NCI-H1694 (cell line): ENCODE results near the gene MRPS35.

Experiments
- DNase-seq: peaks from one replicate; lab custom pipeline; 2025; lab: John Stamatoyannopoulos, UW

The MRPS35 gene

GRCh38 chr12:27710592-27711316, at the start of gene MRPS35:
Gene MRPS35 (plus strand): TSS chr12:27710832. CDS start chr12:27710844, 12 bp downstream.
- peak; percentile 85 for DNase-seq

- no peak for DNase-seq
Measured at GRCh38 chr12:27665704-27666103, 44.9 kb upstream of the MRPS35 start.

- DNase-seq, result no peak
Measured at GRCh38 chr12:27666510-27666909, 44.1 kb upstream of the MRPS35 start.

- DNase-seq, result no peak
Measured at GRCh38 chr12:27667540-27667939, 43.1 kb upstream of the MRPS35 start.

- DNase-seq, result no peak
Measured at GRCh38 chr12:27672051-27672450, 38.6 kb upstream of the MRPS35 start.

- no peak for DNase-seq
Measured at GRCh38 chr12:27672643-27673042, 38.0 kb upstream of the MRPS35 start.

- no peak for DNase-seq
Measured at GRCh38 chr12:27673101-27673718, 37.4 kb upstream of the MRPS35 start.

- no peak for DNase-seq
Measured at GRCh38 chr12:27674989-27675388, 35.6 kb upstream of the MRPS35 start.

GRCh38 chr12:27680619-27681018, 30.0 kb upstream of the MRPS35 start:
- no peak for DNase-seq

- DNase-seq, result no peak
Measured at GRCh38 chr12:27682534-27682933, 28.1 kb upstream of the MRPS35 start.

GRCh38 chr12:27685274-27685673, 25.4 kb upstream of the MRPS35 start:
- no peak for DNase-seq

- DNase-seq, result no peak
Measured at GRCh38 chr12:27686147-27686546, 24.5 kb upstream of the MRPS35 start.

GRCh38 chr12:27688671-27689070, 22.0 kb upstream of the MRPS35 start:
- DNase-seq, result no peak

- no peak for DNase-seq
Measured at GRCh38 chr12:27689558-27690180, 21.0 kb upstream of the MRPS35 start.

GRCh38 chr12:27693403-27693802, 17.2 kb upstream of the MRPS35 start:
- no peak for DNase-seq

- no peak for DNase-seq
Measured at GRCh38 chr12:27695556-27696292, 14.9 kb upstream of the MRPS35 start.

- no peak for DNase-seq
Measured at GRCh38 chr12:27696293-27696652, 14.4 kb upstream of the MRPS35 start, which contains the start of gene REP15. Gene REP15 (plus strand): TSS chr12:27696447. CDS start chr12:27696563, 116 bp downstream.

- no peak for DNase-seq
Measured at GRCh38 chr12:27696864-27697564, 13.6 kb upstream of the MRPS35 start.

- DNase-seq, result peak; percentile 92
Measured at GRCh38 chr12:27703720-27704452, 6.7 kb upstream of the MRPS35 start.

- no peak for DNase-seq
Measured at GRCh38 chr12:27705263-27705662, 5.4 kb upstream of the MRPS35 start.

GRCh38 chr12:27707216-27707615, 3.4 kb upstream of the MRPS35 start:
- DNase-seq, result no peak
